ENCODE measurements around the gene ZDHHC20.
"Not testable (repeated sequence)": the region's sequence is repeated elsewhere in the genome, so short reads cannot be mapped to it uniquely, and the experiment has no call there.

ZDHHC20 gene

GRCh38 chr13:21436582-21436981 lies 22.5 kb downstream of the ZDHHC20 start:
- in situ Hi-C loops (cut with MboI; ENCODE audit: low sequenced_read_pairs): no loop called here

- in situ Hi-C loops (cut with MboI; ENCODE audit: low sequenced_read_pairs): no loop called here
Measured at GRCh38 chr13:21435687-21436151, 23.4 kb downstream of the ZDHHC20 start.

- in situ Hi-C loops (cut with MboI; ENCODE audit: low sequenced_read_pairs): no loop called here
Measured at GRCh38 chr13:21435231-21435630, 23.9 kb downstream of the ZDHHC20 start.

GRCh38 chr13:21434588-21434987 lies 24.5 kb downstream of the ZDHHC20 start:
- in situ Hi-C loops (cut with MboI; ENCODE audit: low sequenced_read_pairs): no loop called here

GRCh38 chr13:21429211-21429610 lies 29.9 kb downstream of the ZDHHC20 start:
- in situ Hi-C loops (cut with MboI; ENCODE audit: low sequenced_read_pairs): no loop called here

- in situ Hi-C loops (cut with MboI; ENCODE audit: low sequenced_read_pairs): no loop called here
Measured at GRCh38 chr13:21427741-21428140, 31.4 kb downstream of the ZDHHC20 start.

GRCh38 chr13:21426238-21426637 lies 32.9 kb downstream of the ZDHHC20 start:
- in situ Hi-C loops (cut with MboI; ENCODE audit: low sequenced_read_pairs): no loop called here

GRCh38 chr13:21420706-21421105 lies 38.4 kb downstream of the ZDHHC20 start:
- in situ Hi-C loops (cut with MboI; ENCODE audit: low sequenced_read_pairs): no loop called here

GRCh38 chr13:21413013-21413412 lies 46.1 kb downstream of the ZDHHC20 start:
- in situ Hi-C loops (cut with MboI; ENCODE audit: low sequenced_read_pairs): no loop called here

- in situ Hi-C loops (cut with MboI; ENCODE audit: low sequenced_read_pairs): not testable (repeated sequence)
Measured at GRCh38 chr13:21410453-21410852, 48.6 kb downstream of the ZDHHC20 start.

GRCh38 chr13:21405309-21405708 lies 53.8 kb downstream of the ZDHHC20 start:
- in situ Hi-C loops (cut with MboI; ENCODE audit: low sequenced_read_pairs): no loop called here

GRCh38 chr13:21402586-21403307 lies 56.4 kb downstream of the ZDHHC20 start:
- in situ Hi-C loops (cut with MboI; ENCODE audit: low sequenced_read_pairs): no loop called here

GRCh38 chr13:21399741-21400140 lies 59.4 kb downstream of the ZDHHC20 start:
- in situ Hi-C loops (cut with MboI; ENCODE audit: low sequenced_read_pairs): no loop called here

GRCh38 chr13:21395953-21396352 lies 63.1 kb downstream of the ZDHHC20 start:
- in situ Hi-C loops (cut with MboI; ENCODE audit: low sequenced_read_pairs): no loop called here

GRCh38 chr13:21389124-21389523 lies 70.0 kb downstream of the ZDHHC20 start:
- in situ Hi-C loops (cut with MboI; ENCODE audit: low sequenced_read_pairs): no loop called here

- in situ Hi-C loops (cut with MboI; ENCODE audit: low sequenced_read_pairs): no loop called here
Measured at GRCh38 chr13:21385710-21386109, 73.4 kb downstream of the ZDHHC20 start.

- in situ Hi-C loops (cut with MboI; ENCODE audit: low sequenced_read_pairs): no loop called here
Measured at GRCh38 chr13:21383090-21383489, 76.0 kb downstream of the ZDHHC20 start.

- in situ Hi-C loops (cut with MboI; ENCODE audit: low sequenced_read_pairs): not testable (repeated sequence)
Measured at GRCh38 chr13:21376998-21377985, 81.8 kb downstream of the ZDHHC20 start.

GRCh38 chr13:21372530-21372929 lies 86.6 kb downstream of the ZDHHC20 start:
- in situ Hi-C loops (cut with MboI; ENCODE audit: low sequenced_read_pairs): no loop called here

GRCh38 chr13:21371011-21371410 lies 88.1 kb downstream of the ZDHHC20 start:
- in situ Hi-C loops (cut with MboI; ENCODE audit: low sequenced_read_pairs): no loop called here

GRCh38 chr13:21365574-21365973 lies 93.5 kb downstream of the ZDHHC20 start:
- in situ Hi-C loops (cut with MboI; ENCODE audit: low sequenced_read_pairs): no loop called here

GRCh38 chr13:21364916-21365315 lies 94.2 kb downstream of the ZDHHC20 start:
- in situ Hi-C loops (cut with MboI; ENCODE audit: low sequenced_read_pairs): no loop called here

Measured in hTERT RPE-1 (cell line).